Pulmonary artery endothelial cell (primary cell): ENCODE measurements around the gene TSGA10IP. TPM values are rescaled to one million over a fixed set of nuclear protein-coding genes. Genes with fewer than 3 reads are reported as not detected.
"Not testable (repeated sequence)": the region's sequence is repeated elsewhere in the genome, so short reads cannot be mapped to it uniquely, and the experiment has no call there.

Experiments used
- DNase-seq: peaks from one replicate; pipeline ENCODE4 v3.0.0-alpha.2; 2011; ENCODE audit warnings: low read depth, low spot score
- total RNA-seq: library from RNA; depleted of rRNA; stranded (reverse); fragments of >200 nt; gene quantifications from 2 replicates; pipeline ENCODE4 v1.2.3, GENCODE V29; 2014

The TSGA10IP gene
- total RNA-seq, 1 donor from 2014 or later: not detected

- DNase-seq: no peak
Measured at GRCh38 chr11:65945941-65946558, 770 bp downstream of the TSGA10IP start.

DNA sequence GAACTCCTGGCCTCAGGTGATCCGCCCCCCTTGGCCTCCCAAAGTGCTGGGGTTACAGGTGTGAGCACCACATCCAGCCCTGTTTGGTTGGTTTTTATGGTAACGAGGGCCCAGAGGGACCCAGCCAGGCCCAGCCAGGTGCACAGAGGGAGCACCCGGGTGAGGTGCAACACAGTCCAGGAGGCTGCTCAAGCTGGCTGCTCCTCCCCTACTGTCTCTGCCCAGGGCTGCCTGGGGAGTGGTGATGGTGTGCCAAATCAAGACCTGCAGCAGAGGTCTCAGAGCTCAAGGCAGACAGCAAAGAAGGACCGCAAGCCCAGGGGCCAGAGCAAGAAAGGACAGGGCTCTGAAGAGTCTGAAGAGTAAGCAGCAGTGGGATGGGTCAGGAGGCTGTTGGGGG lies 1.4 kb downstream of the TSGA10IP start:
- no peak for DNase-seq

DNA sequence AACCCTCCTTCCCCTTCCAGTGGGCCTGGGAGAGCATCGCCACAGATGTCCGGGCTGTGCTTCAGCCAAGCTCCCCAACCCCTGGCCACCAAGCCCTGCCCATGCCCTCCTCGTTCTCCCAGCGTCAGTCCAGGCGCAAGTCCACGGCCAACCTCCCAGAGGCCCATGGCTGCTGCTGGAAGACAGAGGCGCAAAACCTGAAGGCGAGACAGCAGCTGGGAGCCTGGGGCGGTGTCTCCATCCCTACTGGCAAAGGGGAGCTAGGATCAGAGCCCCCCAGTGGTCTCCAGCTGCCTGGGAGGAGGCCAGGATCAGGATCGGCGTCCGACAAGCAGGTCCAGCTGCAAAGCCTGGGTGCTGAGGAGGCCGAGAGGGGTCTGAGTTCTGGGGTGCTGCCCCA lies 1.9 kb downstream of the TSGA10IP start:
- DNase-seq: no peak

DNA sequence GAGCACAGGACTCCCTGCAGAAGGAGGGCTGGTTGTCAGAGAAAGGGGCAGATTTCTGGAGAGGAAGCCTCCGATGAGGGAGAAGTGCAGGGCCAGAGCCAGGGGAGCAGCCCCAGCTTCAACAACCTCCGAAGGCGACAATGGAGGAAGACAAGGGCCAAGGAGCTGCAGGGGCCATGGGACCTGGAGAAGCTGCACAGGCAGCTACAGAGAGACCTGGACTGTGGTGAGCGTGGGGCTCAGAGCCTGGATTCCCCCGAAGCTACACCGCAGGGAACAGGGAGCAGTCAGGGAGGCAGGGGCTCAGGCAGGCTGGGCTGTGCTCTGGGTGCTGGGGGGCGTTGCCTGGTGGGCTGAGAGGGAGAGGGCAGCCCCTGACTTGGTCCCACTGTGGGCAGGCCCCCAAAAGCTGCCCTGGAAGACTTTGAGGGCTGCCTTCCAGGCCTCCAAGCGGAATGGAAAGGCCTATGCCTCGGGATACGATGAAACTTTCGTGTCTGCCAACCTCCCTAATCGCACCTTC lies 2.4 kb downstream of the TSGA10IP start:
- DNase-seq: no peak

DNA sequence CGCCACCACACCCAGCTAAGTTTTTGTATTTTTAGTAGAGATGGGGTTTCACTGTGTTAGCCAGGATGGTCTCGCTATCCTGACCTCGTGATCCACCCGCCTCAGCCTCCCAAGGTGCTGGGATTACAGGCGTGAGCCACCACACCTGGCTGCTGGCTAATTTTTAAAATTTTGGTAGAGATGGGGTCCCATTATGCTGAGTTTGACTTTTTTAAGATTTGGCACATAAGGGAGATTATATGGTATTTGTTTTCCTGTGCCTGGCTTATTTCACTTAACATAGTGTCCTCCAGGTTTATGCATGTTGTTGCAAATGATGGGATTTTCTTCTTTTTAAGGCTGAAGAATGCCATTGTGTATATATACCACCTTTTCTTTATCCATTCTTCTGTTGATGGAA lies 5.4 kb downstream of the TSGA10IP start:
- DNase-seq: not testable (repeated sequence)

- DNase-seq: not testable (repeated sequence)
Measured at GRCh38 chr11:65951641-65952040, 6.4 kb downstream of the TSGA10IP start.

- DNase-seq: no peak
Measured at GRCh38 chr11:65952052-65952521, 6.8 kb downstream of the TSGA10IP start.

DNA sequence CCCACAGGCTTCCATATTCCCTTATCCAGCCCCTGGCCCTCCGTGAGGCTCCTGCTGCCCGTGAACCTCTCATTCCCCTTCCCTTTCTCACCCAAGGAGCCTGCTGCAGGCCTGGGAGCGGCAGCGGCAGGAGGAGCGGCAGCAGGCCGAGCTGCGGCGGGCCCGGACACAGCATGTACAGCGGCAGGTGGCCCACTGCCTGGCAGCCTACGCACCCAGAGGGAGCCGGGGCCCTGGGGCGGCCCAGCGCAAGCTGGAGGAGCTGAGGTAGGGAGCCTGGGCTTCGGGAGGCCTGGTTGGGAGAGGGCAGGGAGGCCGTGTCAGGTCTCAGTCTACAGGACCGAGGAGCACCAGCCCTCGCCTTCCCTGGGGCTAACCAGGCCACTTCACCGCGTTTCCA lies 8.2 kb downstream of the TSGA10IP start:
- DNase-seq: no peak

DNA sequence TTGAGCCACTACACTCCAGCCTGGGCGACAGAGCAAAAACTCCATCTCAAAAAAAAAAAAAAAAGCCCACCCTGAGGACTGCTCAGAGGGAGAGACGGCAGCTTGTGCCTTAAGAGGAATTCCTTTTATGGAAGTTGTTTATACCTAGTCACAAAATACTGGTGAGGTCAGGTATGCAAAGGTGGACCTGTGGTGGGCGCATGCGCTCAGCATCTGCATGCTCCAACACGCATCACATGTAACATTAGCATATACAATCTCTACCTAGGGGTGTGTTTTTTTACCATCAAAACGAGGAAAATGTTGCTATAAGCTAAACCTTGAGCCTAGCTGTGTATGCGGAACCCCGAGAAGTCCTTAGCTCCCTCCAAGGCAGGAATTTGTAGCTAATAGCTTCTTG lies 9.5 kb downstream of the TSGA10IP start:
- no peak for DNase-seq

- DNase-seq: no peak
Measured at GRCh38 chr11:65958291-65958690, 13.0 kb downstream of the TSGA10IP start.

DNA sequence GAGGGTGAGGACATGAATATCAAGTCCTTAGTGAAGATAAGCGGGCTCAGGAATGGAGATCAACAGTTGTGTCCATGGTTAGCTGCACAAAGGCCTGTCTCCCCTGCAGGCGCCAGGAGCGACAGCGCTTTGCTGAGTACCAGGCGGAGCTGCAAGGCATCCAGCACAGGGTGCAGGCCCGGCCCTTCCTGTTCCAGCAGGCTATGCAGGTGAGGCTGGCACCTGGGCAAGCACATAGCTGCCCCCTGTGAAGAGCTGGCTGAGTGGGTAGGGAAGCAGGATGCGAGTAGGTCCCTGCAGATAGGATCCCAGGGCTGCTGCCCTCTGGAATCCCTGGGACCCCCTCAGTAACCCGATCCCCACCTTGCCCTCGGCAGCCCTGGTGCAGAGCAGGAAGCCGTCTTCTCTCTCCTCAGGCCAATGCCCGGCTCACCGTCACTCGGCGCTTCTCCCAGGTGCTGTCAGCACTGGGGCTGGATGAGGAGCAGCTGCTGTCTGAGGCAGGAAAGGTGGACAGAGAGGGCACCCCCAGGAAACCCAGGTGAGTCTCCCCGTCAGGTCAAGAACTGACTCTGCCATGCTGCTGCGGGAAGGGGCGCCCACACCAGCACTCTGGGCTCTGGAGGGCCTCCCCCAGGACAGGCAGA lies 13.6 kb downstream of the TSGA10IP start:
- no peak for DNase-seq

DNA sequence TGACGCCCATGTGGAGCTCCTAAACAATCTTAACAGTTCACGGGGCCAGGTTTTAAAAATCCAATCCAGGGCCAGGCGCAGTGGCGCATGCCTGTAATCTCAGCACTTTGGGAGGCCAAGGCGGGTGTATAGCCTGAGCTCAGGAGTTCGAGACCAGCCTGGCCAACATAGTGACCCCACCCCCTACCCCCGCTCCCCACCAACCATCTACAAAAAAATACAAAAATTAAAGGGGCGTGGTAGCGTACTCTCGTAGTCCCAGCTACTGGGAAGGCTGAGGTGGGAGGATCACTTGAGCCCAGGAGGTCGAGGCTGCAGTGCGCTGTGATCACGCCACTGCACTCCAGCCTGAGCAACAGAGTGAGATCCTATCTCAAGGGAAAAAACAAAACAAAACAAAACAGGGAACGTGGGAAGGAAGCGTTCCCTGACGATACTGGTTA lies 15.6 kb downstream of the TSGA10IP start:
- DNase-seq: no peak

DNA sequence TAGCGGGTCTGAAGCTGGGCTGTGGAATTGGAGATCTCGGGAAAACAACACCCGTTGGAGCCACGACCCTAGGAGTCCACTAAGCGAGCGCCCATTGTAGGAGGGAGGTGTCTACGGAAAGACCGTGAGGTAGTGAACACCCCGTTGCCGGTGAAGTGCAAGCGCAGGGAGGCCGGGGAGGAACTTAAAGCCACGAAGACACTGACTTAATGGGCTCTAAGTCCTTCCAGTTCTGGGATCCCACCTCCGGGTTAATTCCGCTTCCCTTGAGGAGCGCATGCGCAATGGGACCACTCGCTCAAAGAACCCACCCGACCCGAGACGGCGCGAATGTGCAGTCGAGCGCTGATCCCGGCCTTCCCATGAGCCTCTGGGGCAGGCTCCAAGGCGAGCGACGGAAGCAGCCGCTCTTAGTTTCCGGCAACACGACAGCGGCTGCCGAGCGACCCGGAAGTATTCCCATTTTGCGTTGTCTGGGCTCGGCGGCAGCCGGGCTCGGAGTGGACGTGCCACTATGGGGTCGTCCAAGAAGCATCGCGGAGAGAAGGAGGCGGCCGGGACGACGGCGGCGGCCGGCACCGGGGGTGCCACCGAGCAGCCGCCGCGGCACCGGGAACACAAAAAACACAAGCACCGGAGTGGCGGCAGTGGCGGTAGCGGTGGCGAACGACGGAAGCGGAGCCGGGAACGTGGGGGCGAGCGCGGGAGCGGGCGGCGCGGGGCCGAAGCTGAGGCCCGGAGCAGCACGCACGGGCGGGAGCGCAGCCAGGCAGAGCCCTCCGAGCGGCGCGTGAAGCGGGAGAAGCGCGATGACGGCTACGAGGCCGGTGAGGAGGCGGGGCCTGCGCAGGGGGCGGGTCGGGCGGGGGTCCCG lies 16.2 kb downstream of the TSGA10IP start, which contains the start of gene SART1:
Gene SART1 (plus strand): TSS at position 468 of the 874 bp plus-strand sequence. CDS start 47 bp downstream, at position 515.
- peak; percentile 94 for DNase-seq

- DNase-seq: no peak
Measured at GRCh38 chr11:65962141-65962564, 16.9 kb downstream of the TSGA10IP start.

DNA sequence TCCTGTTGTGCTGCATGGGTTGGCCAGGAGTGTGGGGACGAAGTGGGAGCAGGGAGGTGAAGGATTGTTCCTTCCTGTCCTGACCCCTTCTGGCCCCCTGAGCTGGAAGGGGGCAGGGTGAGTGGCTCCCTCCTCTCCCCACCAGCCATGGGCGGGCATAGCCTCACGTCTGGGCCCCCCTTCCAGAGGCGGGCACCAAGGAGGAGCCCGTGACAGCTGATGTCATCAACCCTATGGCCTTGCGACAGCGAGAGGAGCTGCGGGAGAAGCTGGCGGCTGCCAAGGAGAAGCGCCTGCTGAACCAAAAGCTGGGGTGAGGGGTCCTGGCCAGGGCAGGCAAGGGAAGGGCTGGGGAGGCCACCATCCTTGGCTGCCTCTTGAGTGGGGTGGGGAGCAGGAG lies 19.6 kb downstream of the TSGA10IP start:
- no peak for DNase-seq

DNA sequence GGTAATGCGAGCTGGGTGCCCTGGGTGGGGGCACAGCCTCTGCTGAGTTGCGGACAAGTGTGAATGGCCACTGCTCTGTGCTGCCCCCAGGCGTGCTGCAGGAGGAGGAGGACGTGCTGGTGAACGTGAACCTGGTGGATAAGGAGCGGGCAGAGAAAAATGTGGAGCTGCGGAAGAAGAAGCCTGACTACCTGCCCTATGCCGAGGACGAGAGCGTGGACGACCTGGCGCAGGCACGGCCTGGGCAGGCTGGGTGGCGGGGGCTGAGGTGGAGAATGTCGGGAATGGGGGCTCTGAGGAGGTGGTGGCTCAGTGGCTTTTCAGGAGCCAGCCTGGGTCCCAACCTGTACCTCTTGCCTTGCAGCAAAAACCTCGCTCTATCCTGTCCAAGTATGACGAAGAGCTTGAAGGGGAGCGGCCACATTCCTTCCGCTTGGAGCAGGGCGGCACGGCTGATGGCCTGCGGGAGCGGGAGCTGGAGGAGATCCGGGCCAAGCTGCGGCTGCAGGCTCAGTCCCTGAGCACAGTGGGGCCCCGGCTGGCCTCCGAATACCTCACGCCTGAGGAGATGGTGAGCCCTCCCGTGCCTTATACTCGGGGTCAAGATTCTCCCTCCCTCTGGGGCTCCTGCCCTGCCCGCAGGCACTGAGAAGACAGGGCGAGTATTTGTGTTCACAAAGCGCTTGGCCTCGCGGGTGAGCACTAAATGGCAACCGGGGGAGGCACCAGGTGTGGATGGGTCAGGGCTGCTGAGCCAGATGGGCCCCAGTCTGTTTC lies 20.9 kb downstream of the TSGA10IP start:
- no peak for DNase-seq

DNA sequence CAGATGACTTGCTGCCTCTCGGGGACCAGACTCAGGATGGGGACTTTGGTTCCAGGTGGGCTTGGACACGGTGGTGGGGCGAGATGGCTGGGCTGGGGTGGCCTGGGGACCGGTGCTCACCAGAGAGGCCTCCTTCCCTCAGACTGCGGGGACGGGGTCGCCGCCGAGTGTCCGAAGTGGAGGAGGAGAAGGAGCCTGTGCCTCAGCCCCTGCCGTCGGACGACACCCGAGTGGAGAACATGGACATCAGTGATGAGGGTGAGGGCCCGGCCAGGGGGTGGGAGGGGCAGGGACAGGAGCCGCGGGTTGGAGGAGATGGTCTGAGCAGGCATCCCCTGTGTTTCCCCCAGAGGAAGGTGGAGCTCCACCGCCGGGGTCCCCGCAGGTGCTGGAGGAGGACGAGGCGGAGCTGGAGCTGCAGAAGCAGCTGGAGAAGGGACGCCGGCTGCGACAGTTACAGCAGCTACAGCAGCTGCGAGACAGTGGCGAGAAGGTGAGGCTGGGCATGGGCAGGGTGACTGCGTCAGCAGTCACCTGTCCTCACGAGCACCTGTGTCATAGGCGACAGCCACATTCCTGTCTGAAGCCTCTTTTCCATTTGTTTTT lies 22.2 kb downstream of the TSGA10IP start:
- DNase-seq: no peak

DNA sequence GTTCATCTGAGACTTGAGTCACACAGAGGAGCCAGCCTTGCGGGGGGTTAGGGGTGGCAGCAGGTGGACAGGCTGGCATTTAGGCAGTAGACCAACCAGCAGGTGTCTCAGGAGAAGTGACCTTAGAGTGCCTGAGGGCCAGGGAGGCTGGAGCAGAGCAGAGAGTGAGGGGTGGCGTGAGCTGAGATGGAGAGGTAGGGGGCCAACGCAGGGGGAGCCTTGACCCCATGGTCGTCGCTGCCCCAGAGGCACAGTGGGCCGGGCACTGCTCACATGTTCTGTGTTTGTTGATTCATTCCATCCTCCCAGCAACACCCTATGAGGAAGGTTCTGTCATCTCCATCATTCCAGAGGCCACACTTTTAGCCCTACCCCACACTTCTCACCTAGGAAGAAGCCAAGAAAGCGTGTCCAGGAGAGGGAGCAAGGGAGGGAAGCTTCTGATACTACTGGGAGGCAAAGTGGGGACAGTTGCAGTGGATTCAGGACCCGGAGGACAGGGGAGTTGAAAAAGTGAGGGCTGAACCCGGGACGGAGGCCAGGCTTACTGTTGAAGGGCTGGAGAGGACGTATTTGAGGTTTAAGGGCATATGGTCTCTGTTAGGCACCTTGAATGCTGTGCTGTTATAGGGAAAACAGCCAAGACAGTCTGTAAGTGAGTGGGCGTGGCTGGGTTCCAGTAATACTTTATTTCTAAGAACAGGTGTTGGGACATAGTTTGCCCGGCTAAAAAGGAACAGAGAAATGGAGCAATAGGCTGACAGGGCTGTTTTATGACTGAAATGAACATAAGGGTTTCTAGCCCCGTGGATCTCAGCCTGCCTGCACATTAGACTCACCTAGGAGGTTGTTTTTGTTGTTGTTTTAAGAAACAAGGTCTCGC lies 23.6 kb downstream of the TSGA10IP start:
- DNase-seq: no peak

DNA sequence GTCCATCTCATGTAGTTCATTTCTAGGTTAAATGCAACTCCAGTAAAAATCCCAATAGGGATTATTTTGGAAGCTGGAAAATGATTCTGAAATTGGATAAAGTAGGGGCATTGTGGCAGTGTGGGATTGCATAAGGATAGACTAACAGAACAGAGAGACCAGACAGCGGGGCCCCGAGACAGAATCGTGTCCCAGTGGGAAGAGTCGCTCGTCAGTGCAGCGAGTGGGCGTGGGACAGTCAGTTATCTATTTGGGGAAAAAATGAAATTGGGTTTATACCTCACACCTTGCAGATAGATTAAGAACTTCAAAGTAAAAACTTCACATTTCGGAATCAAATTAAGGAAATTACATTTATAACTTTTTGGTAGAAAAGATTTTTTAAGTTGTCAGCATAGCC lies 26.8 kb downstream of the TSGA10IP start:
- no peak for DNase-seq
